ENCODE measurements around the gene TRIM45.

DNA sequence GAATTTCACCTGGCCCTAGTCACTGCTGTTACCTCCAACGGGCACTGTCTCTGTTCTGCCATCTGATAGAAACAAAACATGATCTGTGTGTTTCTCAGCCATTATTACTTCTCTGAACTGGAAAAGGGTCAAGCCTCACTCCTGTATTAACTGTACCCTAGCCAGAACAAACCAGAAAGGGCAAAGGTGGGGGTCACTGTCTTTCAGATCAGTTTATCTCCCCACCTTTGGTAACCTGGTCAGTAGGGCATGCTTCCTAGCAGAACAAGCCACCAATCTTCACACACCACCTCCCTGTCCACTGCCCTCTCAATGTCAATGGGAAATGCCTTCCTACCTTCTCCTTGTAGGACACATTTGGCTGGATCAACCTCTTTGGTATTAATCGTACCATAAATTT is 3.9 kb downstream of the TRIM45 start:
- TF ChIP-seq, protein P1, sequence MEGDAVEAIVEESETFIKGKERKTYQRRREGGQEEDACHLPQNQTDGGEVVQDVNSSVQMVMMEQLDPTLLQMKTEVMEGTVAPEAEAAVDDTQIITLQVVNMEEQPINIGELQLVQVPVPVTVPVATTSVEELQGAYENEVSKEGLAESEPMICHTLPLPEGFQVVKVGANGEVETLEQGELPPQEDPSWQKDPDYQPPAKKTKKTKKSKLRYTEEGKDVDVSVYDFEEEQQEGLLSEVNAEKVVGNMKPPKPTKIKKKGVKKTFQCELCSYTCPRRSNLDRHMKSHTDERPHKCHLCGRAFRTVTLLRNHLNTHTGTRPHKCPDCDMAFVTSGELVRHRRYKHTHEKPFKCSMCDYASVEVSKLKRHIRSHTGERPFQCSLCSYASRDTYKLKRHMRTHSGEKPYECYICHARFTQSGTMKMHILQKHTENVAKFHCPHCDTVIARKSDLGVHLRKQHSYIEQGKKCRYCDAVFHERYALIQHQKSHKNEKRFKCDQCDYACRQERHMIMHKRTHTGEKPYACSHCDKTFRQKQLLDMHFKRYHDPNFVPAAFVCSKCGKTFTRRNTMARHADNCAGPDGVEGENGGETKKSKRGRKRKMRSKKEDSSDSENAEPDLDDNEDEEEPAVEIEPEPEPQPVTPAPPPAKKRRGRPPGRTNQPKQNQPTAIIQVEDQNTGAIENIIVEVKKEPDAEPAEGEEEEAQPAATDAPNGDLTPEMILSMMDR (IDR thresholded peaks at IDR 0.05), result no peak
- TF ChIP-seq POLR2A (IDR thresholded peaks at IDR 0.05), result no peak

All from body of pancreas (tissue), 4 donors.